ENCODE results near the gene TMF1. TPM values are rescaled to one million over a fixed set of nuclear protein-coding genes. Genes with fewer than 3 reads are reported as not detected.

TMF1 gene
- total RNA-seq, 1 donor from 2014 or later = 43.4 TPM

GRCh38 chr3:68972358-68972979, 79.7 kb downstream of the TMF1 start:
- DNase-seq = peak; percentile 84

Small RNA genes within 50 kb of the gene (small RNA-seq; reads per million reads assigned to genes)
- not detected for gene MIR3136 (ENCODE audit: low replicate concordance)

Other genes starting within 250 kb of the TMF1 start
- gene TAFA4, start 119.8 kb downstream of the TMF1 start, total RNA-seq = 1.0 TPM
- 35.5 TPM for gene EOGT, start 38.6 kb downstream of the TMF1 start, total RNA-seq
- 75.3 TPM for gene UBA3, start 28.0 kb upstream of the TMF1 start, total RNA-seq
- 115 TPM for gene ARL6IP5, start 32.6 kb upstream of the TMF1 start, total RNA-seq
- 122 TPM for gene LMOD3, start 70.3 kb upstream of the TMF1 start, total RNA-seq

All from tongue (tissue), 3 donors.